Hepatocyte (in vitro differentiated cells): Measurements from ENCODE around the gene GRID2. TPM values are rescaled to one million over a fixed set of nuclear protein-coding genes. Genes with fewer than 3 reads are reported as not detected.
"Not testable (repeated sequence)": the region's sequence is repeated elsewhere in the genome, so short reads cannot be mapped to it uniquely, and the experiment has no call there.

Experiments
- DNase-seq: peaks from one replicate; pipeline ENCODE4 v3.0.0-alpha.2; 2016; ENCODE audit warnings: low spot score
- H2AFZ ChIP-seq: fragments of 200-600 bp; sonication (generic); 2 replicates; pipeline ENCODE4 v1.6.0; 2016; ENCODE audit warnings: antibody characterized with exemption, mild to moderate bottlenecking
- H3K27ac ChIP-seq: fragments of 200-600 bp; sonication (generic); 2 replicates; pipeline ENCODE4 v1.5.1; 2016; ENCODE audit warnings: mild to moderate bottlenecking
- H3K27me3 ChIP-seq: fragments of 200-600 bp; sonication (generic); 2 replicates; pipeline ENCODE4 v1.6.1; 2016
- H3K36me3 ChIP-seq: fragments of 200-600 bp; sonication (generic); replicated peaks from 2 replicates; pipeline ENCODE4 v1.5.1; 2016; ENCODE audit warnings: low read depth; ENCODE audit not compliant: insufficient read depth
- H3K4me1 ChIP-seq: fragments of 200-600 bp; sonication (generic); 2 replicates; pipeline ENCODE4 v1.5.1; 2016; ENCODE audit warnings: mild to moderate bottlenecking, moderate library complexity; ENCODE audit not compliant: insufficient read depth
- H3K4me2 ChIP-seq: fragments of 200-600 bp; sonication (generic); 2 replicates; pipeline ENCODE4 v1.6.0; 2016
- H3K4me3 ChIP-seq: fragments of 200-600 bp; sonication (generic); 2 replicates; pipeline ENCODE4 v1.5.1; 2016; ENCODE audit warnings: mild to moderate bottlenecking
- H3K79me2 ChIP-seq: fragments of 200-600 bp; sonication (generic); 2 replicates; pipeline ENCODE4 v1.6.0; 2017; ENCODE audit warnings: mild to moderate bottlenecking
- H3K9me2 ChIP-seq: fragments of 200-600 bp; sonication (generic); replicated peaks from 2 replicates; pipeline ENCODE4 v1.6.0; 2017; ENCODE audit warnings: mild to moderate bottlenecking; ENCODE audit not compliant: insufficient read depth
- H3K9me3 ChIP-seq: fragments of 200-600 bp; sonication (generic); 2 replicates; pipeline ENCODE4 v1.5.1; 2016; ENCODE audit warnings: low read depth, mild to moderate bottlenecking
- H4K20me1 ChIP-seq: fragments of 200-600 bp; sonication (generic); 2 replicates; pipeline ENCODE4 v1.6.0; 2016; ENCODE audit warnings: mild to moderate bottlenecking; ENCODE audit not compliant: insufficient read depth, poor library complexity, severe bottlenecking
- CTCF ChIP-seq: fragments of 200-600 bp; sonication (generic); IDR thresholded peaks from 2 replicates; pipeline ENCODE4 v1.5.1; 2016; ENCODE audit warnings: antibody characterized with exemption, mild to moderate bottlenecking; ENCODE audit not compliant: poor library complexity
- EZH2 ChIP-seq: fragments of 200-600 bp; sonication (generic); IDR thresholded peaks from 2 replicates; pipeline ENCODE4 v1.6.1; 2016; ENCODE audit warnings: antibody characterized with exemption, mild to moderate bottlenecking, borderline replicate concordance
- EZH2phosphoT487 ChIP-seq: fragments of 200-600 bp; sonication (generic); IDR thresholded peaks from one replicate; pipeline ENCODE4 v1.6.1; 2018; ENCODE audit warnings: antibody characterized with exemption, mild to moderate bottlenecking, low read depth, moderate library complexity; ENCODE audit not compliant: unreplicated experiment, severe bottlenecking
- WGBS: methylation state at CpG from one replicate; pipeline ENCODE4 v1.1.6; 2016; ENCODE audit warnings: low lambda C conversion rate; ENCODE audit errors: missing lambda C conversion rate; 5-methylcytosine and 5-hydroxymethylcytosine counted together
- polyA plus RNA-seq: library from polyadenylated mRNA; unstranded; fragments of >200 nt; fragmentation: Nextera tagmentation; extraction: Ambion mirVana; gene quantifications from 2 replicates; pipeline ENCODE4 v1.2.1, GENCODE V29; 2016
- total RNA-seq: library from RNA; depleted of rRNA; stranded (reverse); fragments of >200 nt; gene quantifications from 2 replicates; pipeline ENCODE4 v1.2.3, GENCODE V29; 2014

Gene GRID2
- total and polyA plus RNA-seq, 2 experiments from 2014 or later: 0.53 to 3.5 TPM

- H3K9me3 ChIP-seq: no peaks in the 10 kb centered on the region
- TF ChIP-seq CTCF (no peak), EZH2phosphoT487 (no peak), EZH2 (no peak)
- no peaks in the 10 kb centered on the region for H3K79me2 ChIP-seq
- no peak for DNase-seq
- H3K4me2 ChIP-seq: no peak overlapping the region
- H3K4me1 ChIP-seq: no peaks in the 10 kb centered on the region
- H3K9me2 ChIP-seq: no peaks in the 10 kb centered on the region
- no peaks in the 10 kb centered on the region for H3K36me3 ChIP-seq
- H2AFZ ChIP-seq: no peak overlapping the region
- 94% methylated on average over 4 of the region's 4 CpGs for whole genome bisulfite sequencing
- H4K20me1 ChIP-seq: no peaks in the 10 kb centered on the region
- no peaks in the 10 kb centered on the region for H3K27me3 ChIP-seq
- H3K27ac ChIP-seq: no peak overlapping the region
- H3K4me3 ChIP-seq: no peak overlapping the region
These were observed 129.5 kb downstream of the GRID2 start for GRCh38 chr4:92433272-92433758.

DNA sequence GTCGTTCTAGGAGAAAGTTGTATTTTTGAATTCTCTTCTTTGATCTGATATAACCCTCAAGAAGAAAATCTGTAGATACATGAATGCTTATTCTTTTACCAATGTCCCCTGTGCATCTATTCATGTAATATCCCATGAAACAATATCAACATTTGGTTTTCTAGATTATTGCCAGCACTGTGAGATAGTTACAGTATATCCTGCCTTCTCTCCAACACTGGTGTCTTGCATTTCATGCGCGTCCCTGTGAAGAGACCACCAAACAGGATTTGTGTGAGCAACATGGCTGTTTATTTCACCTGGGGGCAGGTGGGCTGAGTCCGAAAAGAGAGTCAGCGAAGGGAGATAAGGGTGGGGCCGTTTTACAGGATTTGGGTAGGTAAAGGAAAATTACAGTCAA is 135.0 kb downstream of the GRID2 start:
- H3K4me2 ChIP-seq, H3K9me2 ChIP-seq, H3K9me3 ChIP-seq, H3K4me3 ChIP-seq, H3K27me3 ChIP-seq, H3K36me3 ChIP-seq, H4K20me1 ChIP-seq, H3K27ac ChIP-seq, H3K79me2 ChIP-seq, H3K4me1 ChIP-seq, DNase-seq, H2AFZ ChIP-seq: not testable (repeated sequence)
- WGBS: 60% methylated on average over 6 of the region's 6 CpGs

DNA sequence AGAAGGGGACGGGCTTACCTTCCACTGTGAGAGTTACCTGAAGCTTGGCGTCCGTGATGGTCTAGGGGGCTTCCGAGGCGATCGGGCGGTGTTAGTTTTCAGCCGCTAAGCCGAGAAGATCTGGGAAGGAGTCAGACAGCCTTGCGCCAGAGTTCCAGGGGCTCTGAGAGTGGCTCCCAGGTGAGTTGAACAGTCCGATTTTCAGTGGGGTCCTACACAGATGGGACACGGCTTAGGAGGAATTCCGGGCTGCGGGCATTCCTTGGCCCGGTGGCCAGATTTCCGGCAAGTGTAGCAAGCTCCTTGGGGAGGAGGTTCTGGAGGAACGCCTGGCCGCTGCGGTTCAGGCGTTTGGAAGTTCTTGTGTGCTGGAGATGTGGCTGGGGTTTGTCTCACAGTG is 138.4 kb downstream of the GRID2 start:
- not testable (repeated sequence) for H4K20me1 ChIP-seq, H3K27me3 ChIP-seq, H3K36me3 ChIP-seq, H3K9me3 ChIP-seq, H3K27ac ChIP-seq, H3K79me2 ChIP-seq, DNase-seq, H3K4me1 ChIP-seq, H3K4me2 ChIP-seq, H2AFZ ChIP-seq, H3K9me2 ChIP-seq, H3K4me3 ChIP-seq
- WGBS: 46% methylated on average over 20 of the region's 20 CpGs

DNA sequence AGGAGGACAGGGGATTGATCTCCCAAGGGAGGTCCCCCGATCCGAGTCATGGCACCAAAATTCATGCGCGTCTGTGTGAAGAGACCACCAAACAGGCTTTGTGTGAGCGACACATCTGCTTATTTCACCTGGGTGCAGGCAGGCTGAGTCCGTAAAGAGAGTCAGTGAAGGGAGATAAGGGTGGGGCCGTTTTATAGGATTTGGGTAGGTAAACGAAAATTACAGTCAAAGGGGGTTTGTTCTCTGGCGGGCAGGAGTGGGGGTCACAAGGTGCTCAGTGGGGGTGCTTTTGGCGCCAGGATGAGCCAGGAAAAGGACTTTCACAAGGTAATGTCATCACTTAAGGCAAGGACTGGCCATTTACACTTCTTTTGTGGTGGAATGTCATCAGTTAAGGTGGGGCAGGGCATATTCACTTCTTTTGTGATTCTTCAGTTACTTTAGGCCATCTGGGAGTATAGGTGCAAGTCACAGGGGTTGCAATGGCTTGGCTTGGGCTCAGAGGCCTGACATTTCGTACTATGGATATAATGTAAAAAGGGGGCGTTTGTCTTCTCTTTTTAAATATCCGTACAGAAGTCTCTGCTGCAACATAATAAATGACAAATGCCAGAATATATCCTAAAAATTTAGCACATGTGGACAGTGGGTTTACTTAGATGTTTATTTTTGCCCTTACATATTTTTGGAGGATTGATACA is 140.5 kb downstream of the GRID2 start:
- not testable (repeated sequence) for H3K27ac ChIP-seq, H2AFZ ChIP-seq, H3K9me2 ChIP-seq, H3K36me3 ChIP-seq, H3K27me3 ChIP-seq, H3K4me3 ChIP-seq, H3K4me2 ChIP-seq, DNase-seq, H3K79me2 ChIP-seq, H4K20me1 ChIP-seq, H3K4me1 ChIP-seq, H3K9me3 ChIP-seq
- WGBS: 67% methylated on average over 13 of the region's 13 CpGs

GRCh38 chr4:92445127-92445526 is 141.4 kb downstream of the GRID2 start:
- Histone ChIP-seq H3K4me2 (no peak overlapping the region), H3K27ac (no peak overlapping the region), H3K9me3 (no peaks in the 10 kb centered on the region), H4K20me1 (no peaks in the 10 kb centered on the region), H3K4me3 (no peak overlapping the region), H2AFZ (no peak overlapping the region), H3K4me1 (no peaks in the 10 kb centered on the region), H3K79me2 (no peaks in the 10 kb centered on the region), H3K9me2 (no peaks in the 10 kb centered on the region), H3K27me3 (no peaks in the 10 kb centered on the region), H3K36me3 (no peaks in the 10 kb centered on the region)
- DNase-seq: no peak
- no peak for TF ChIP-seq EZH2phosphoT487
- WGBS: 36% methylated on average over 1 of the region's 1 CpG
